ENCODE data around the gene RERG.

The RERG gene

DNA sequence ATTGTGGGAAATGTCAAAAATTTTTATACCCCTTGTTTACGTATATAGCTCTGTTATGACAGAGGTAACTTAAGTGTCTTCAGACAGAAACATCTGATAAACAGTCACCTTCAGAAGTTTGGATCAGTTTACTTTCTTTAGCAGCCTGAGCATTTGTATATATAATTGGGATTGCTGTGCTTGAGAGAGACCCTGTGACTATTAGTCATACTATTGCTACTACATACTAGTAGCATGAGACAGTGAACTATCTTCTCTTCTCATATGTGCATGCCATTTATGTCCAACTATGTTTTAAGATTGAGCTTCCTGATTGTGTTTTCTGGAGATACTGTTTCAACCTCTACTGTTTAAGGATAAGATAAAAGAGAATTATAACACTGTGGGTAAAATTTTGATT is 146.9 kb downstream of the RERG start:
- no peak for DNase-seq (ENCODE audit: low read depth)

DNA sequence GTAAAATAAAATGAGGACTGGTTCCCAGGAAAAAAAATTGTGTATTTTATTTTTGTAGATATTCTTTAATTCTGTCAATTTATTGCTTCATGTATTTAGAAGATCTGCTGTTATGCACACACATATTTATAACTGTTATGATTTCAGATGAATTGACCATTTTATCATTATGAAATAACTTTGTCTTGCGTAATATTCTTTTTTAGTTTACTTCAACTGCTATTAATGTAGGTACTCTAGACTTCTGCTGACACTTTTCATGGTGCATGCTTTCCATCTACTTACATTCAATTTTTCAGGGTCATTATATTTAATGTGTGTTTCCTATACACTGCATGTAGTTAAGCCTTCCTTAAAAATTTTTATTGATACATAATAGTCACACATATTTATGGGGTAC is 162.1 kb downstream of the RERG start:
- TF ChIP-seq, protein P1, sequence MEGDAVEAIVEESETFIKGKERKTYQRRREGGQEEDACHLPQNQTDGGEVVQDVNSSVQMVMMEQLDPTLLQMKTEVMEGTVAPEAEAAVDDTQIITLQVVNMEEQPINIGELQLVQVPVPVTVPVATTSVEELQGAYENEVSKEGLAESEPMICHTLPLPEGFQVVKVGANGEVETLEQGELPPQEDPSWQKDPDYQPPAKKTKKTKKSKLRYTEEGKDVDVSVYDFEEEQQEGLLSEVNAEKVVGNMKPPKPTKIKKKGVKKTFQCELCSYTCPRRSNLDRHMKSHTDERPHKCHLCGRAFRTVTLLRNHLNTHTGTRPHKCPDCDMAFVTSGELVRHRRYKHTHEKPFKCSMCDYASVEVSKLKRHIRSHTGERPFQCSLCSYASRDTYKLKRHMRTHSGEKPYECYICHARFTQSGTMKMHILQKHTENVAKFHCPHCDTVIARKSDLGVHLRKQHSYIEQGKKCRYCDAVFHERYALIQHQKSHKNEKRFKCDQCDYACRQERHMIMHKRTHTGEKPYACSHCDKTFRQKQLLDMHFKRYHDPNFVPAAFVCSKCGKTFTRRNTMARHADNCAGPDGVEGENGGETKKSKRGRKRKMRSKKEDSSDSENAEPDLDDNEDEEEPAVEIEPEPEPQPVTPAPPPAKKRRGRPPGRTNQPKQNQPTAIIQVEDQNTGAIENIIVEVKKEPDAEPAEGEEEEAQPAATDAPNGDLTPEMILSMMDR (IDR thresholded peaks at IDR 0.05; ENCODE audit: low read length, missing control alignments), result no peak
- H3K4me3 ChIP-seq (replicated peaks; ENCODE audit: low read depth, low read length), result no peak overlapping the region
- no peak for DNase-seq (ENCODE audit: low read depth)

More for the DNA sequence above, 146.9 kb downstream of the RERG start:
- H3K4me3 ChIP-seq (replicated peaks; ENCODE audit: low read depth, low read length), result no peak overlapping the region
- TF ChIP-seq, protein P1 (IDR thresholded peaks at IDR 0.05; ENCODE audit: low read length, missing control alignments), result no peak

Measured in fibroblast of pulmonary artery (primary cell).